Measurements from ENCODE around the gene CTNNBIP1.

DNA sequence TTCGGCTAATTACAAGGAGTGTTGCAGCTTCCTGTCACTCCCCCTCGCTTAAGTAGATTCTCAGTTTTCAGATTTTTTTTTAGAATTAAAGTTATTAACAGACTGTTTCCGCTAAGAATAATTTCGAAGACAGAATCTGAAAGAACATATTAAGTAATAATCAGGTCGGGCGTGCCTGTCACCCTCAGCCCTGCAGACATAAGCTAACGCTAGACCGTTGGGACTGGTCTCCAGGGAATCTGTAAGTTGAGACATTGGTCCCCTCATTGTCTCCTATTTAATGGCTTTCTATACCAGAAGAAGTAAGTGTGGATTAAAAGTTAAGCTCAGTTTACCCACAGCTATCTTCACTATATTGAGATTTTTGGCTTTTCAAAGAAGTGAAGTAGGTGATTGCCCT lies 47.7 kb upstream of the CTNNBIP1 start:
- TF ChIP-seq, protein P1, sequence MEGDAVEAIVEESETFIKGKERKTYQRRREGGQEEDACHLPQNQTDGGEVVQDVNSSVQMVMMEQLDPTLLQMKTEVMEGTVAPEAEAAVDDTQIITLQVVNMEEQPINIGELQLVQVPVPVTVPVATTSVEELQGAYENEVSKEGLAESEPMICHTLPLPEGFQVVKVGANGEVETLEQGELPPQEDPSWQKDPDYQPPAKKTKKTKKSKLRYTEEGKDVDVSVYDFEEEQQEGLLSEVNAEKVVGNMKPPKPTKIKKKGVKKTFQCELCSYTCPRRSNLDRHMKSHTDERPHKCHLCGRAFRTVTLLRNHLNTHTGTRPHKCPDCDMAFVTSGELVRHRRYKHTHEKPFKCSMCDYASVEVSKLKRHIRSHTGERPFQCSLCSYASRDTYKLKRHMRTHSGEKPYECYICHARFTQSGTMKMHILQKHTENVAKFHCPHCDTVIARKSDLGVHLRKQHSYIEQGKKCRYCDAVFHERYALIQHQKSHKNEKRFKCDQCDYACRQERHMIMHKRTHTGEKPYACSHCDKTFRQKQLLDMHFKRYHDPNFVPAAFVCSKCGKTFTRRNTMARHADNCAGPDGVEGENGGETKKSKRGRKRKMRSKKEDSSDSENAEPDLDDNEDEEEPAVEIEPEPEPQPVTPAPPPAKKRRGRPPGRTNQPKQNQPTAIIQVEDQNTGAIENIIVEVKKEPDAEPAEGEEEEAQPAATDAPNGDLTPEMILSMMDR (IDR thresholded peaks at IDR 0.05) = no peak
- TF ChIP-seq POLR2AphosphoS5 (IDR thresholded peaks at IDR 0.05) = no peak

Measured in sigmoid colon (tissue), 4 donors.